Adrenal gland (tissue), 12 donors: ENCODE data around the gene MTRF1L. TPM values are rescaled to one million over a fixed set of nuclear protein-coding genes. Genes with fewer than 3 reads are reported as not detected.

Experiments
- DNase-seq, 7 donors: peaks; one replicate each; pipeline ENCODE4 v3.0.0-alpha.2; 2019 to 2020
- H3K27ac ChIP-seq, 5 donors: fragments of 200-600 bp; sonication (generic) in 4 of 5; 1 replicate in 3 of 5; 2 replicates in 2 of 5; pipeline versions ENCODE4 v1.5.1 to v1.8.0; 2016 to 2020; ENCODE audit warnings: mild to moderate bottlenecking in 1 of 5
- H3K27me3 ChIP-seq: fragments of 200-600 bp; 2 replicates; pipeline ENCODE4 v1.8.0; 2021
- H3K36me3 ChIP-seq, 2 donors: fragments of 200-600 bp; replicated peaks in 1 of 2; 1 replicate in 1 of 2; 2 replicates in 1 of 2; pipeline versions ENCODE4 v1.5.1 to v1.8.0; 2018 to 2022
- H3K4me1 ChIP-seq, 2 donors: fragments of 200-600 bp; replicated peaks in 1 of 2; 1 replicate in 1 of 2; 2 replicates in 1 of 2; pipeline versions ENCODE4 v1.5.1 to v1.8.0; 2018 to 2021
- H3K4me3 ChIP-seq, 4 donors: fragments of 200-600 bp; sonication (generic) in 3 of 4; one replicate each; pipeline ENCODE4 v1.5.1; 2016 to 2018
- H3K9me3 ChIP-seq, 3 donors: fragments of 200-600 bp; sonication (generic) in 1 of 3; replicated peaks in 1 of 3; 1 replicate in 2 of 3; 2 replicates in 1 of 3; pipeline versions ENCODE4 v1.5.1 to v1.8.0; 2016 to 2021
- POLR2A ChIP-seq, 2 donors: fragments of 450-650 bp; IDR thresholded peaks; one replicate each; pipeline ENCODE4 v1.6.1; 2017; ENCODE audit warnings: antibody characterized with exemption in 2 of 2, mild to moderate bottlenecking in 2 of 2, moderate library complexity in 1 of 2
- WGBS, 4 donors: extraction: QIAGEN DNeasy Blood & Tissue Kit in 2 of 4; methylation state at CpG; one replicate each; pipeline versions ENCODE4 v1.1.5 to v1.1.7; 2013 to 2017; 5-methylcytosine and 5-hydroxymethylcytosine counted together
- intact Hi-C, 2 donors: fragments of 100-400 bp; cut with DNase I; formaldehyde crosslinking; loops; one replicate each; pipeline versions ENCODE4 v1.14.1 to v1.15.0; 2022 to 2023
- polyA plus RNA-seq, 3 donors: library from polyadenylated mRNA; stranded (reverse); fragments of 200-250 nt in 2 of 3; fragments of 350-450 nt in 1 of 3; fragmentation: Illumina TruSeq in 1 of 3; extraction: RNeasy Lipid Tissue Mini Kit (QIAGEN cat#74804) in 1 of 3; gene quantifications; one replicate each; pipeline ENCODE4 v1.2.3, GENCODE V29; 2013 to 2014
- small RNA-seq, 2 donors: library from RNA; depleted of rRNA; stranded (forward); fragments of <200 nt; gene quantifications; one replicate each; pipeline ENCODE3, GENCODE V24; 2016
- total RNA-seq, 9 donors: library from RNA; depleted of rRNA in 4 of 9; stranded (reverse); fragments of >200 nt in 4 of 9; fragments of 120-200 nt in 1 of 9; fragmentation: NEBNext Ultra II Directional in 1 of 9; extraction: Animal tissue kit (Norgen Biotek cat#: 25700) in 1 of 9; gene quantifications; one replicate each; pipeline versions ENCODE4 v1.1.0 to v1.2.4, GENCODE V29; 2013 to 2023
- TF ChIP-seq, protein P1 (sequence below), 6 experiments: fragments of 450-650 bp in 4 of 6; fragments of 200-600 bp in 2 of 6; sonication (generic) in 1 of 6; IDR thresholded peaks; 1 replicate in 5 of 6; 2 replicates in 1 of 6; pipeline versions ENCODE4 v1.5.1 to v1.8.0; 2016 to 2021; ENCODE audit warnings: antibody characterized with exemption in 6 of 6, mild to moderate bottlenecking in 2 of 6, moderate library complexity in 1 of 6
- donor health status: healthy with polysubstance abuse.
- donor health status: Bipolar disorder and iron deficiency.
- donor health status: DM: yes; HTN: yes; CAD: no.
- donor health status: DM: no; HTN: no; CAD: no.
- donor health status: DM: no; HTN: no; CAD: no.
- donor health status: DM: yes; HTN: yes; CAD: no.

MTRF1L gene
- total and polyA plus RNA-seq, 12 donors = 9.0 to 33.7 (median 18.0) TPM

DNA sequence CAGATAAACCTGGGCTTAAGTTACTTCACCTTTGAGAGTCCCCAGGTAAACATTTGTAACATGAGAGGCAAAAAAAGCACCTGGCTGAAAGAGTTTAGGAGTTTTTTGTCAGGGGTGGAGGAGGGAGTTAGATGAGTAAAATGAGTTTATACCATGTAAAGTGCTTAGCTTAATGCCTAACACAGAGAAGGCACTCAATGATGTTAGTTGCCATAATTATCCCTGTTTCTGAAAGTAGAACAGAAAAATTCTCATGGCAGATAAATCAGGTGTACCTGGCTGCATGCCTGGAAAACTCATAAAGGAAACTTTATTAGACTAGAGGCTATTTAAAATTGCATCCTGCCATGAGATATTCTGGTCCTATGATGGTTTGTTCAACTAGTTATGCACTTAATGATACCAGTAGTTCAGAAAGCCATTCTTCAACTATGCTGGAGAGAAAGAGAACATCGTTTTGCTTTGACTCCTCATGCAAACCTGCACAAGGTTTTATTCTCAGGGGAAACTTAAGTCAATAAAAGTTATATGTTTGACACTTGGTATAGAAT, 60.1 kb downstream of the MTRF1L start:
- whole genome bisulfite sequencing, 4 donors = 46 to 66% (median 60%) methylated on average over 1 of the region's 1 CpG
- Histone ChIP-seq H3K27ac (no peak overlapping the region), H3K4me1 (no peaks in the 10 kb centered on the region), H3K27me3 (peaks cover 4% of the 10 kb centered on the region), H3K36me3 (no peaks in the 10 kb centered on the region), H3K9me3 (no peaks in the 10 kb centered on the region), H3K4me3 (no peak overlapping the region)
- no peak for DNase-seq
- intact Hi-C loops = loop anchor here (10.0 kb wide), 2 partner anchors 78 to 388 kb away; no protein-coding TSS in a partner anchor
- TF ChIP-seq POLR2A (IDR thresholded peaks at IDR 0.05) = no peak
- TF ChIP-seq, protein P1, sequence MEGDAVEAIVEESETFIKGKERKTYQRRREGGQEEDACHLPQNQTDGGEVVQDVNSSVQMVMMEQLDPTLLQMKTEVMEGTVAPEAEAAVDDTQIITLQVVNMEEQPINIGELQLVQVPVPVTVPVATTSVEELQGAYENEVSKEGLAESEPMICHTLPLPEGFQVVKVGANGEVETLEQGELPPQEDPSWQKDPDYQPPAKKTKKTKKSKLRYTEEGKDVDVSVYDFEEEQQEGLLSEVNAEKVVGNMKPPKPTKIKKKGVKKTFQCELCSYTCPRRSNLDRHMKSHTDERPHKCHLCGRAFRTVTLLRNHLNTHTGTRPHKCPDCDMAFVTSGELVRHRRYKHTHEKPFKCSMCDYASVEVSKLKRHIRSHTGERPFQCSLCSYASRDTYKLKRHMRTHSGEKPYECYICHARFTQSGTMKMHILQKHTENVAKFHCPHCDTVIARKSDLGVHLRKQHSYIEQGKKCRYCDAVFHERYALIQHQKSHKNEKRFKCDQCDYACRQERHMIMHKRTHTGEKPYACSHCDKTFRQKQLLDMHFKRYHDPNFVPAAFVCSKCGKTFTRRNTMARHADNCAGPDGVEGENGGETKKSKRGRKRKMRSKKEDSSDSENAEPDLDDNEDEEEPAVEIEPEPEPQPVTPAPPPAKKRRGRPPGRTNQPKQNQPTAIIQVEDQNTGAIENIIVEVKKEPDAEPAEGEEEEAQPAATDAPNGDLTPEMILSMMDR (IDR thresholded peaks at IDR 0.05) = no peak

DNA sequence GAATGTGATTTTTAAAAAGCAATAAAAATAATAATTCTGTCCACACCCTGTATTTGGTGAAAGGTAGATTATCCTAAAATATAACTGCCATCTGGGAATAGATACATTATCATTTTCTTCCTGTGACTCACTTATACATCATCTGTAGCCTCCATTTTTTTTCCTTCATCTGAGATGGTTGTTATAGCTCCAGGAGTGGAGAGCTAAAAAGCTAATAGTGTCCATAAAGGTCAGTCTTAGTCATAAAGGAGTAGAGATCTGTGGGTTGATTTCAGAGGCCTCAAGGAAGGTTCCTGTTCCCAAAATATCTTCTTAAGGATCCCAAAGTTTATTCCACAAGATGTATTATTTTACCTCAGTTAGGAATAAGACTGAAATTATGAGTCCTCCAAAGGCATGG, 60.8 kb downstream of the MTRF1L start:
- Histone ChIP-seq H3K27ac (no peak overlapping the region), H3K9me3 (no peaks in the 10 kb centered on the region), H3K27me3 (peaks cover 4% of the 10 kb centered on the region), H3K4me1 (no peaks in the 10 kb centered on the region), H3K4me3 (no peak overlapping the region), H3K36me3 (no peaks in the 10 kb centered on the region)
- no peak for TF ChIP-seq POLR2A (IDR thresholded peaks at IDR 0.05)
- TF ChIP-seq, protein P1 (IDR thresholded peaks at IDR 0.05) = no peak
- DNase-seq = no peak
- intact Hi-C loops = loop anchor here (10.0 kb wide), 2 partner anchors 77 to 387 kb away; no protein-coding TSS in a partner anchor

Small RNA genes lying within 50 kb of the gene (small RNA-seq; reads per million reads assigned to genes)
- 0 reads per million in 2 donors for gene AL080276.1

Other genes with a start within 250 kb of the MTRF1L start
- 10 to 100 TPM in 2 of 9 donors, 1 to 10 TPM in 7; 1.9 to 19.2 (median 4.5) TPM for gene FBXO5, start 19.7 kb downstream of the MTRF1L start, total RNA-seq
- 1 to 10 TPM; 1.2 to 5.3 (median 1.4) TPM for gene FBXO5, start 19.7 kb downstream of the MTRF1L start, polyA plus RNA-seq
- gene RGS17, start 128.6 kb upstream of the MTRF1L start, total RNA-seq = under 1 TPM in 4 of 9 donors, not detected in 5; under 0.01 to 0.83 (median 0.21) TPM
- under 1 TPM; 0.10 to 0.29 (median 0.16) TPM for gene RGS17, start 128.6 kb upstream of the MTRF1L start, polyA plus RNA-seq